T1000 (cell line): ENCODE data around the gene TTC34.

Source experiments
- DNase-seq: peaks from one replicate; lab custom pipeline; 2025; ENCODE audit warnings: mixed read lengths; lab: John Stamatoyannopoulos, UW

TTC34 gene

GRCh38 chr1:2812939-2813653, 11.6 kb upstream of the TTC34 start:
- DNase-seq = no peak

GRCh38 chr1:2812136-2812535, 10.6 kb upstream of the TTC34 start:
- no peak for DNase-seq

- no peak for DNase-seq
Observed at GRCh38 chr1:2811533-2811918, 10.0 kb upstream of the TTC34 start.

DNA sequence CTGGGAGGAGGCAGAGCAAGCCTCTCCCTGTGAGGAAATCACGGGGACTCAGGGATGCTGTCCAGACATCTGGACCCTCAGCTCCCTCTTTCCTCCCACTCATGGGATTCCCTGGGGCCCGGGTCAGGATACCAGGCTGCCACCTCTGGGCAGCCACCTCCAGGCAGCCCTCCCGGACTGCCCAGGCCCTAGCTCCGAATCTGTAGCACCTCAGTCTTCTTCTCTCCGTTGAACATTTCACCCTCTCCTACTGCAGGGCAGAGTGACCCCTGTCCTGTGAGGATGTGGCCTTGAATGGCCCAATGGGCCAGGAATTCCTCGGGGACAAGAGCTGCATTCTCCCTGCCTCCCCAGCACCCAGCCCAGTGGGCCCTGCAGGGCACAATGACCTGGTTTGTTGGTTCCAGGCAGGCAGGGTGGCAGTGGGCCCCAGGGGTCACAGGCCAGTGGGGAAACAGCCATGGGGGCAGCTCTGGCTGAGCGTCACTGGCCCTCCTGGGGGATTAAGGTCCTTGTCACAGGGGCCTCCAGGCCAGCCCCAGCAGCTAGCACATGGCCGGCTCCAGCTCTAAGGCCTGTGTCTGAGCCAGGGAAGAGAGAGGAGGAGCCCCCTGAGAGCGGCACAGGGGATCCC, 9.5 kb upstream of the TTC34 start:
- no peak for DNase-seq

- DNase-seq = no peak
Observed at GRCh38 chr1:2810281-2810680, 8.8 kb upstream of the TTC34 start.

GRCh38 chr1:2809656-2810055, 8.2 kb upstream of the TTC34 start:
- no peak for DNase-seq

DNA sequence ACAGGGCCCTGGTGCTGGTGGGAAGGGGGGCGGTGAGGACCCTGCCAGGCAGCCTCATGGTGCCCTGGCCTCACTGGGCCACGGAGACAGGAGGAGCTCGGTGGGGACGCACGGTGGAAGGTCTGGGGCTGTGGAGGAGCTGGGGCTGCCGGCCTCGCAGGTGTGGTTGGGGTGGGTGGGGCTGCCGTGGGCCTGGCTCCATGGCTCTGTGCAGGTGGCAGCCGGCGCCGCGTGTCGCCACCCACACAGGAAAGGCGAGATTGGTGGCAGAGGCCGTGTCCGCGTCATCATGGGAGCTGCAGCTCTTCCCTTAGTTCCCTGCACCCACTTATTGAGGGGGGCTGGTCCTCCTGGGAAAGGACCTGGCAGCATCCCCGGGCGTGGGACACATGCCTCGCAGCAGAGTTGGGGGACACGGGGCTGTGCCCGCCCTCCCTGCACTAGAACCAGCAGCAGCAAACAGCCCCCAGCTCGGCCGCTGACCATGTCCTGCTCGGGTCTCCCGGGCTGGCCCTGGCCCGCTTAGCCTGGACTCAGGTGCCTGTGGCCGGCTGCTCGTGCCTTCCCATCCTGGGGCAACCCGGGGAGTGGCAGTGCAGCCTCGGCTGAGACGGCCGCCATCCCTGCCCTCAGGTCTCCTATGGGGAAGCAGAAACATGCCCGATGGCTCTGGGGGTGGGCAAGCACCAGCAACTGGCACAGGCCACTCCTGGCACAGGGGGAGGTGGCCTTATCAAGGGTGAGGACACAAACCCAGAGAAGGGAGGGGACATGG, 7.5 kb upstream of the TTC34 start:
- no peak for DNase-seq

DNA sequence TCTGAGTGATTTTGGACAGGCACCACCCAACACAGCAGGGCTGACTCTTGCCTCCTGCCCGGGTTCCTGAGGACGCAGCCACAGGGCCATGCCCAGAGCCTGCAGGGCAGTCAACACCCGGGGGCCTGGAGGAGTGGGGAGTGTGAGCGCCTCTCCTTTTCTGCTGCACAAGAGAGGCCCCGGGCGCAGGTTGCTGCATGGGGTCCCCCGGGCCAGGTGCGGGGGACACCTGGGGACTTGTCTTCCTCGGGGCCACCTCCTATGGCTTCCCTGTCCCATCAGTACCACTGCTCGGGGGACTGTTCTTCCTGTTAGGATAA, 6.9 kb upstream of the TTC34 start:
- DNase-seq = no peak

DNA sequence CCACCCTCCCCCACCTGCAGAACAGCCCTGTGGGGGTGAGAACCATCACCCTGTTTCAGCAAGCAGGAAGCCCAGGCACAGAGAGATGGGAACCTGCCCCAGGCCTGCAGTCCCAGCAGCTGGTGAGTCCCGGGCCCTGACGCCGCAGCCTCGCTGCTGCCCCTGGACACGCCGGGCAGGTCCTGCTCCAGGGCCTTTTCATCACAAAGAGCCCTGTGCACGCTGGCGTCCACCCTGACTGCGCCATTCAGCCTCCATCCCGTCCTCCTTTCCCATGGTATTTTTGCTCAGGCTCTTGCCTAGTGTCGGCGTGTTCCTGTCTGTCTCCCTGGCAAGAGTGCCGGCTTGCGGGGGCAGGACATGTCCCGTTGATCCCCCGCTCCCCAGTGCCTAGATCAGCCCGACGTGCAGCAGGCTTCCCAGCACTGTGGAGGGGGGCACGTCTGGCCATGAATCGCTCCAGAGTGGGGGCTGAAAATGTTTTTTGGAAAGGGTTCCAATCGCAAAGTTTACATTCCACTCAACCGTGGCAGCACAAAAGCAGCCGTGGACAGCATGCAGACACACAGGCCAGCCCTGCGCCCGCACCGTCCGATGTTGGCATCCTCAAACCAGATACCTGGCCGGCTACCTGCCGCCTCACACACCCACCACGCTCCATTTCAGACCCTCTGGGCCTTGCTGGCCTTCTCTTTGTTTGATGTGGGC, 6.3 kb upstream of the TTC34 start:
- DNase-seq = no peak

DNA sequence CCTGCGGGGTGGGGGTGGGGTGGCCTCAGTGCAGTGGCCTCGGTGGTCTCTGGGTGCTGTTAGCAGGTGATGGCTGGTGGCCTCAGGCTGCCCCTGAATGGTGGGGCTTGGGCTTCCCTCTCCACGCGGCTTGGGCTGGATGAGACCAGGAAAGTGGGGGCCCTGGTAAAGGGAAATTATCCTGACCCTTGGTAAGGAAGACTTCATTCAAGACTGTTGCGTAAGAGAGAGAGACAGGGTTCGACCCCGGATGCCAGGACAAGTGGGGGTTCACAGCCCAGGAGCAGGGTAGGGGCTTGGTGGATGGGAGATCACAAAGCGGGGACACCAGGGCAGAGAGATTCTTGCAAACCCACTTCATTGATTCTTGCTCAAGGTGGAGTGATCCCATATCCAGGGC, 5.5 kb upstream of the TTC34 start:
- DNase-seq = no peak

GRCh38 chr1:2806591-2806990, 5.1 kb upstream of the TTC34 start:
- no peak for DNase-seq

DNA sequence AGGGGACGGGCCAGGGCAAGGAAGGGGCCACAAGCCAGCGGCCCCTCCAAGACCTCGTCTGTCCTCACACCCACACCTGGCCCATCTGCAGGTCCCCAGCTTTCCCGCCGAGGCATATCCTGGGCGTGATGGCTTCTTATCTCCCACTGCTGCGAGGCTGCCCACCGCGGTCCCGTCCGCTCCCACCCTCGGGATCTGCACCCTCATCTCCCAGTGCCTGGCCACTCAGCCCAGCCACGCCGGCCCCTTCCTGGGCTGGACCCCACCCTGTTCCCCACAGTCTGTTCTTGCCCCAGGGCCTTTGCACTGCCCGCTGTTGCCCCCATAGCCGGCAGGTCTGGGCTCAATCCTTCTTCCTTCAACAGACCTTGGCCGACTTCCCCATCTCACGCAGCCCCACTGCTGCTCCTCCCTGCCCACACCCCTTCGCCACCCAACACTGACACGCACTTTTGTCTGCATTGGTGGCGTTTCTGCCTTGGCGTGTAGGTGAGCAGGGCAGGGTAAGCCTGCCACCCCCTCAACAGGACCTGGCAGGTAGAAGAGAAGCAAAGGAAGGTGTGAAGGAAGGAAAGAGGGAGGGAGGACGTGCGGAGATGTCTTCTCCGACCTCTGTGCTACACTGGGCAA, 4.4 kb upstream of the TTC34 start:
- no peak for DNase-seq

GRCh38 chr1:2804628-2805351, 3.3 kb upstream of the TTC34 start:
- DNase-seq = no peak

DNA sequence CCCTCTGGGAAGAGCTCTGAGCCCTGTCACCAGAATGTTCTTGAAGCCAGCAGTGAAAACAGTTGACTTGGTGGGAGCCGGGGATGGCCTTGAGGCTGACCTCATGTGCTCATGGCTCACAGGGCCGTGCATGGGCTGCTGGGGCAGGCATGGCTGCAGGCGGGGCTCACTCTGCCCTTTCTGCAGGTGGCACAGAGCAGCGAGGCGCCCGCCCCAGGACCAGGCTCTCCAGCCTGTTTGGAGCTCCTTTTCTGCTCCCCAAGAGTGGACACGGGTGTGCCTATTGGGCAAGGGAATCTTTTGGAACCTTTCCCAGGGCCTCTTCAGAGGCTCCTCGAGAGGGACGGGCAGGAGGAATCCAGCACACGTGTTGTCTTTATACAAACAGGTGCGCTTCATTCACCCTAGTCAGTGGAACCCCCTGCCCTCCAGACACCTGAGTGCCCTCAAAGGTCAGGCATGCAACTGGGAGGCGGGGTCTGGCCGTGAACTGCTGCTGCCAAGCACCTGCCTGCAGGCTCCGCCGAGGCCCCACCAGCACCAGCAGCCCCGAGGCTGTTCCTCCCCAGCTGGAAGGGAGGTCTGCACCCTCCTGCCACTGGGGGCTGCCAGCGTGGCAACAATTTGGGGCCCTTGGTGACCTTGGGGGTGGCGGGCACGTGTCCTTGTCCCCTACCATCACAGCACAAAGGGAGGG, 2.6 kb upstream of the TTC34 start:
- no peak for DNase-seq

DNA sequence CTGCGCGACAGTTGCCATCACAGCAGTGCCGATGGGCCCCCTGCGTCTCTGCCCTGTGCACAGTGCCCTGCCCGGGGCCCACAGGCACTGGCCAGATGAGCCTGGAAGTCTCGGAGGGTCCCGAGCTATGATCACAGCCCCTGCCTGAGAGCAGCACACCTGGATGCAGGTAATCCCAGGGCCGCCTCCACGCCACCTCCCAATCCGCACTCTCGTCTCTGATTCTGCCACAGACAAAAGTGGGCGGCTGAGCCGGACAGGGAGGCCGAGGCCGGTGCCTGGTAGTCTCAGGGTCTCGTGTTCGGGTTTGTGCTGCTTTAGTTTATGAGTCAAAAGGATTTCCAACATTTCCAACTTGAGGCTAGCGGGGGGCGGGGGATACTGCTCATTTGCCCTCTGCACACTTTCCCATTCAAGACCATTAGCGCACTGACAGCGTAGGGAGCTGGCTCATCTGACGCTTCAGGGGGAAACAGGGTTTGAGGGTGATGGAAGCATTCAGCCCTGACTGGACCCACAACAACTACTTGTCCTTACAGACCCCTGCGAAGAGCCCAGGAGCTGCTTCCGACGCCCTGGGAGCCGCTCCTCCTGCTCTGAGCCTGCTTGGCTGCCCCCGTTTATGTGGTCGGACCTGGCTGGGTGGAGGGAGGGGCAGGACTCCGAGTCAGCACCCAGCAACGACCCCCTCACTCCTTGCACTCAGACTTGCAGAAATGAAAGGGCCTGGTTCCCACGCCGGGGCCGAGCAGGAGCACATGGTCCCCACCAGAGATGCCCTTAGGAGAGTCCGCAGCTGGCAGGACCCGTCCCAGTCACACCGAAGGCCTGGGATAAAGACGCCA, 1.8 kb upstream of the TTC34 start:
- no peak for DNase-seq

DNA sequence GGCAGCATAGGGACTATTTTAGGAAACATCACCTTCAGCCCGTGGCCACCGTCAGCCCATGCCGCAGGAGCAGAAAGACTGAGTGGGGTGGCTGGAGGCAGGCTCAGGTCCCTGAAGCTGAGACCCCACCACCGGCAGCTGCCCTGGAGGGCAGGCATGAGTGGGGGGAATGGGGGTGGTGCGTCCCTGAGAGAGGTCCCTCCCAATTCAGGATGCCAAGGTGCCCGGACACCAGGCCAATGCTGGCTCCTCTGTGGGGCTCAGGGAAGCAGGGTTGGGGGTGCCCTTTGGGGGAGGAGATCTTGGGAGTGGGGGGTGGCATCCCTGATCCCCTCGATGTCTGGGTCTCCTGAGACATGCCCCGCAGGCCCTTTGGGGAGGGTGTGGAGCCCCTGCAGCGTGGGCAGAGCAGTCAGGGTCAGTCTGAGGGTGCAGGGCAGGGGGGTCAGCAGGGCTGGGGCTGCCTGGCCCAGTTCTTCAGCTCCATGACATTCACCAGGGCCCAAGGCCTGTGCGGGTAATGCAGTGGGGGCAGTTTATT, 998 bp upstream of the TTC34 start:
- no peak for DNase-seq

DNA sequence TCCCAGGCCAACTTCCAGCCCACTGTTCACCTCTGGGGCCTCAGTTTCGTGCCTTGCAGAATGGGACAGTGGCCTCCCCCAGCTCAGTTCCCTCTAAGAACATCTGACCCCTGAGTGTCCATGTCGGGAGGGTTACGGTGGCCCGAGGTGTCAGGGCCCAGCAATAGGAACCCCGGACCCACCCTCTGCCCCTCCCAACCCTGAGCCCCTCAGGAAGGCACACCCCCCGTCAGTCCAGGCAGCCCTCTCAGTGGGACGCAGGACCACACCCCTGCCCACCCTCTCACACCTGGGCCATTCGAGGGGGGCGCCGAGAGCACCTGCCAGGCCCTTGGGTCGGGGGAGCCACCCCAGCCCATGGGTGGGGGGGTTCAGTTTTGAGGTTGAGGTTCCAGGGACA, 447 bp downstream of the TTC34 start:
- DNase-seq = no peak

DNA sequence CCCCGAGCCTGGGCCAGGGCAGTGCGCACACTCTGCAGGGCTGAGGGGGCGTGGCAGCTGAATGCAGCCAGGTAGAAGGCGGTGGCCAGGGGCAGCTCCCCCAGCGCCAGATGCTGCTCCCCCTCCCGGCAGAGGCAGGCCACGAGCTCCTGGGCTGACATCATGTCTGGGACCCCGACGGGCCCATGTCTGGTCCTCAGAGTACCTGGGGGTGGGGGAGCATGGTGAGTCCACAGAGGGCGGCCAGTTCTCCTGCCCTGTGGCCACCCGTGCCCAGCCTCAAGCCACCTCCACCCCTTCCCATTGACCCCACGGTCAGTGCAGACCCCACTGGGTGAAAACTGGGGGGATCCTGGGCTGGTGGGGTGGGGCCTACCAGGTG, 838 bp downstream of the TTC34 start:
- no peak for DNase-seq

DNA sequence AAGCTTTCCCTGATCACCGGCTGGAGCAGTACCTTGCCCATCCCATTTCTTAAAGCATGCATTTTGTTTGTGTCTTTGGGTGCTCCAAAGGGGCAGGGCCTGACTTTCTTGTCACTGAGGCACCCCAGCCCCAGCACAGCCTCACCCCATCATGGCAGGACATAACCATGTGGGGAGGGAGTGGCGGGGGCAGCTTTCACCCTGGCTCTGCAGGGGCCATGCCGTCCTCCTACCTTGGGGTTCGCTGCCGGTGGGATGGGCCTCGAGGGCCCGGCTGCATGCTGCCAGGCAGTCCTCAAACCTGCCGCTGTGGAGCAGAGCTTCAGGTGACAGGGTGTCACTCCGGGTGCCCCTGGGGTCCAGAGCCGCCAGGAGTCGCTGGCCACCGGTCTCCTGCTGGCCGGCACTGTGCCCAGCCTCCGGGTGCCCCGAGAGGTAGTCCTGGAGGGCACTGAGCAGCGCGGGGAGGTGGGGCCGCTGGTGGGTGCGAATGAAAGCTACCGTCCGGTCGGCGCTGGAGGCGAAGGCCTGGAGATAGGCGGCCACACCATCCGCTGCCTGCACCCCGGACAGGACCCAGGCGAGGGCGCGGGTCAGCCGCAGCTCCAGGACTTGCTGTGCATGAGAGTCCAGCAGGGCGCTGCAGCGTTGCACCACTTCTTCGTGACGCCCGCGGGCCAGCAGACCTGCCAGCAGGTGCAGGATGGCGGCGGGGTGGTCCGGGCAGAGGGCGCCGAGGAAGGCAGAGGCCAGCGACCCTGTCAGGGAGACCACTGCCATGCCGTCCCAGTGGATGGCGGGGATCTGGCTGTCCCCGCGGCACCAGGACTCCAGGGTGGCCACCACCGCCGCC, 1.5 kb downstream of the TTC34 start:
- no peak for DNase-seq
